K562 treated with DMSO at 1 percent for 12 hours (cell line): ENCODE data around the gene PTPN5. TPM values are rescaled to one million over a fixed set of nuclear protein-coding genes. Genes with fewer than 3 reads are reported as not detected.

Source experiments
- total RNA-seq: library from RNA; unstranded; fragments of 300-600 nt; gene quantifications from 2 replicates; pipeline ENCODE4 v1.2.3, GENCODE V29; 2022; ENCODE audit not compliant: insufficient read depth

The PTPN5 gene
- not detected in 2 replicates for total RNA-seq

GRCh38 chr11:18791207-18791968, at the start of gene PTPN5:
Gene PTPN5, minus strand, starts transcription at chr11:18791798. Its CDS starts 19,840 bp downstream, at chr11:18771958.

GRCh38 chr11:18726040-18726439, 65.6 kb downstream of the PTPN5 start, which contains the start of gene IGSF22:
Gene IGSF22, minus strand, starts transcription at chr11:18726188. Its CDS starts 1,952 bp downstream, at chr11:18724236.

GRCh38 chr11:18698341-18699268, 93.0 kb downstream of the PTPN5 start, which contains the start of gene TMEM86A:
Gene TMEM86A, plus strand, starts transcription at chr11:18698779. Its CDS starts 108 bp downstream, at chr11:18698887.

Other genes starting within 250 kb of the PTPN5 start
- gene UEVLD, start 203.1 kb downstream of the PTPN5 start, total RNA-seq: 2.6 and 7.8 TPM in 2 replicates
- gene MISFA, start 192.0 kb downstream of the PTPN5 start, total RNA-seq: not detected in 2 replicates
- gene SPTY2D1, start 157.5 kb downstream of the PTPN5 start, total RNA-seq: 4.1 and 15.0 TPM in 2 replicates
- gene TMEM86A, start 93.0 kb downstream of the PTPN5 start, total RNA-seq: 0.64 and 3.0 TPM in 2 replicates
- not detected in 2 replicates for gene IGSF22, start 65.6 kb downstream of the PTPN5 start, total RNA-seq
- gene MRGPRX1, start 147.6 kb upstream of the PTPN5 start, total RNA-seq: not detected in 2 replicates